Measurements from ENCODE around the gene CALM3. TPM values are rescaled to one million over a fixed set of nuclear protein-coding genes. Genes with fewer than 3 reads are reported as not detected.

Gene CALM3
- total and polyA plus RNA-seq, 4 donors, result 219 to 1,593 (median 943) TPM

DNA sequence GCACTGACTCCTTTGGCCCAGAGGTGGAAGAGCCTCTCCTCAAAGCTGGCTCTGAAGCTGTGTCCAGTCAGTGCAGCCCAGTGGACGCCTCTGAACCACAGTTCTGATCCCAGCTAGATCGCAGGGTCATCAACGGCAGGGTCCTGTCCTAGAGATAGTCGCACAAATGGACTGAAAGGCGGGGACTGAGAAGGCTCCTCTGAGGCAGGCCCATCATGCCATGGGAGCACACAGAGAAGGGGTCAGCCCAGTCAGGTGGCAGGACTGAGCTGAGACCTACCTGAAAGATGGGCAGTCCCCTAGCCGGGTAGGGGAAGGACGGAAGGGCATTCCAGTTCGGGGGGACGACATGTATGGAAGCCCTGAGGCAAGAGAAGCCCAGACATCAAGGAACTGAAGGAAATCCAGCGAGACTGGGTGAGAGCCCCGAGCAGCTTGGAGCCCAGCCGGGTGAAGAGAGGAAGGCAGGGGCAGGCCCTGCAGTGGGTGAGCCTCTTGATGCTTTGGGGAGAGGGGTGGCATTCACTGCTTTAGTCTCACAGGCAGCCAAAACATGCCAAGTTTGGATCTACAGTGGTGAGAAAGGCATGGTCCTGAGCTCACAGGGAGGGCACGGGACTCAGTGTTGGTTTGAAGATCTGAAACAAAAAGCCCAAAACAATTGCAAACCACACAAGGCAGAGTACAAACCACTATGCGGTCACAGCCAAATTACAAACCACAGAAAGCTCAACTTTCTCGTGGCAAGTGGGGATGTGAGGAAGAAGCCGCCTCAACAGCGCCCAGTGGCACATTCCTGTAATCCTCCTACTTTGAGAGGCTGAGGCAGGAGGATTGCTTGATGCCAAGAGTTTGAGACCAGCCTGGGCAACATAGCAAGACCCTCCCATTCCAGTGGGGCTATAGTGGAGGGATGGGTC is 10.0 kb downstream of the CALM3 start:
- Histone ChIP-seq H3K27me3 (ENCODE audit: control insufficient read depth, insufficient read depth, low read length) (no peaks in the 10 kb centered on the region), H3K9me3 (ENCODE audit: control insufficient read depth, insufficient read depth, low read length) (no peaks in the 10 kb centered on the region), H3K27ac (ENCODE audit: low read depth, low read length) (no peak overlapping the region), H3K4me3 (ENCODE audit: low read depth, low read length) (no peak overlapping the region), H3K4me1 (ENCODE audit: control insufficient read depth, insufficient read depth, low read length) (peaks cover 28% of the 10 kb centered on the region), H3K36me3 (ENCODE audit: control insufficient read depth, insufficient read depth, low read length) (peaks cover 55% of the 10 kb centered on the region)
- no peak for DNase-seq (ENCODE audit: low read depth in 4 of 6, low spot score in 6 of 6)
- WGBS (ENCODE audit: insufficient coverage), result 84% methylated on average over 12 of the region's 17 CpGs

DNA sequence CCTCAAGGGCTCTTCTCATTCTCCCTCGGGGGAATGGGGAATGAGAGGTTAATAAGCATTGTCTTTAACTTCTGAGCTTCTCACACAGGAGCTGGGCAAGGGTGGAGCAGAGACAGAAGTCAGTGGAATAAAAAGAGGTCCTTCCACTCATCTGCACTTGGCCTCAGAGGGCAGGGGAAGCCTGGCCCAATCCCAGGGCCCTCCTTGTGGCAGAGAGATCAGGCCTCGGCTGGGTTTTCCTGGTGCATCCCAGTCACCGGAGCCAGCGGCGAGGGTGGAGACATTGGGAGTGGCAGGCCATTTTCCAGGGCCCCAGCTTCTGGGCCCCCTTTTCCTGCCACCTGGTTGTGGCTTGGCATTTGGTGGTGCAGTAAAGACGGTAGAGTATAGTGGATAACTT is 10.6 kb downstream of the CALM3 start:
- no peak overlapping the region for H3K4me3 ChIP-seq (ENCODE audit: low read depth, low read length)
- no peaks in the 10 kb centered on the region for H3K9me3 ChIP-seq (ENCODE audit: control insufficient read depth, insufficient read depth, low read length)
- H3K4me1 ChIP-seq (ENCODE audit: control insufficient read depth, insufficient read depth, low read length), result peaks cover 27% of the 10 kb centered on the region
- 84% methylated on average over 5 of the region's 6 CpGs for WGBS (ENCODE audit: insufficient coverage)
- H3K27me3 ChIP-seq (ENCODE audit: control insufficient read depth, insufficient read depth, low read length), result no peaks in the 10 kb centered on the region
- no peak overlapping the region for H3K27ac ChIP-seq (ENCODE audit: low read depth, low read length)
- no peak for DNase-seq (ENCODE audit: low read depth in 4 of 6, low spot score in 6 of 6)
- peaks cover 48% of the 10 kb centered on the region for H3K36me3 ChIP-seq (ENCODE audit: control insufficient read depth, insufficient read depth, low read length)

DNA sequence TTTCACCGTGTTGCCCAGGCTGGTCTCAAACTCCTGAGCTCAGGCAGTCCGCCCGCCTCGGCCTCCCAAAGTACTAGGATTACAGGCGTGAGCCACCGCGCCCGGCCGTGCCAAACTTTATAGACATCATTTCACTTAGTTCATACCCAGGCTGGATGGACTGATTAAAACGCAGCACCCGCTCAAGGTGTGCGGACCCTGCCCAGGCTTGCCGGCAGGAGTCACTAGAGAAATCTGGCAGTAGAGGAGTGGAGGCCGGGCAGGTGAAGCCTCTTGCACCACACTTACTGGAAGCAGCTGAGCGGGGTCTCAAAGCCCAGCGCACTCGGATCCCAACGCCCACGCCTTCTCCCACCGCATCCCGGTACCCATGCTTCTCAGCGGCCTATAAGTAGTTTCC is 12.4 kb downstream of the CALM3 start:
- Histone ChIP-seq H3K36me3 (ENCODE audit: control insufficient read depth, insufficient read depth, low read length) (peaks cover 31% of the 10 kb centered on the region), H3K9me3 (ENCODE audit: control insufficient read depth, insufficient read depth, low read length) (no peaks in the 10 kb centered on the region), H3K27ac (ENCODE audit: low read depth, low read length) (no peak overlapping the region), H3K4me3 (ENCODE audit: low read depth, low read length) (no peak overlapping the region), H3K4me1 (ENCODE audit: control insufficient read depth, insufficient read depth, low read length) (peaks cover 26% of the 10 kb centered on the region), H3K27me3 (ENCODE audit: control insufficient read depth, insufficient read depth, low read length) (no peaks in the 10 kb centered on the region)
- DNase-seq (ENCODE audit: low read depth in 4 of 6, low spot score in 6 of 6), result no peak
- 76% methylated on average over 16 of the region's 22 CpGs for WGBS (ENCODE audit: insufficient coverage)

DNA sequence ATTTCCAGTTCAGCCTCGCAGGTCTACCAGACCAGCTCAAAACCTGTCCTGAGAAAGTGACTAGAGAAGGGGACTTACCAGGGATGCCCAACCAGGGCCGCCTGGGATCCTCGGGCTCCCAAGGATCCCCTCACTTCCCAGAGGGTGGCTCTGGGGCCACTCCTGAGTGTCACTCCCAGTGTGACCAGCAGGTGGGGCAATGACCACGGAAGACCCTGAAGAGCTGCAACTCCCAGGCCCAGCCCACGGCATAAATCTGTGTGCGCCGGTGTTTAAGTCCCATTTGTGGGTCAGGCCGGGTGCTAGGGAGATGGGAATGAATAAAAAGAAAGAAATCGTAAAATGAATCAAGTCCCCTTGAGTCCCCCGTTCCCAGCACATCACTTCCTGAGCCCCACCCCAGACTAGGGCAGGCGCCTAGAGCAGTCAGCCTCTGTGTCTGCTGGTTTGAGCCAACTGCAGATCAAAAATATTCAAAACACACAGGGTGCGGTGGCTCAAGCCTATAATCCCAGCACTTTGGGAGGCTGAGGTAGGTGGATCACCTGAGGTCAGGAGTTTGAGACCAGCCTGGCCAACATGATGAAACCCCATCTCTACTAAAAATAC is 13.1 kb downstream of the CALM3 start:
- no peak overlapping the region for H3K4me3 ChIP-seq (ENCODE audit: low read depth, low read length)
- H3K27ac ChIP-seq (ENCODE audit: low read depth, low read length), result no peak overlapping the region
- DNase-seq (ENCODE audit: low read depth in 4 of 6, low spot score in 6 of 6), result peak in 3 of 6 donors; percentile 71 to 93 (median 90)
- no peaks in the 10 kb centered on the region for H3K9me3 ChIP-seq (ENCODE audit: control insufficient read depth, insufficient read depth, low read length)
- H3K36me3 ChIP-seq (ENCODE audit: control insufficient read depth, insufficient read depth, low read length), result peaks cover 24% of the 10 kb centered on the region
- H3K27me3 ChIP-seq (ENCODE audit: control insufficient read depth, insufficient read depth, low read length), result no peaks in the 10 kb centered on the region
- 5% methylated on average over 4 of the region's 12 CpGs for WGBS (ENCODE audit: insufficient coverage)
- H3K4me1 ChIP-seq (ENCODE audit: control insufficient read depth, insufficient read depth, low read length), result peaks cover 26% of the 10 kb centered on the region

DNA sequence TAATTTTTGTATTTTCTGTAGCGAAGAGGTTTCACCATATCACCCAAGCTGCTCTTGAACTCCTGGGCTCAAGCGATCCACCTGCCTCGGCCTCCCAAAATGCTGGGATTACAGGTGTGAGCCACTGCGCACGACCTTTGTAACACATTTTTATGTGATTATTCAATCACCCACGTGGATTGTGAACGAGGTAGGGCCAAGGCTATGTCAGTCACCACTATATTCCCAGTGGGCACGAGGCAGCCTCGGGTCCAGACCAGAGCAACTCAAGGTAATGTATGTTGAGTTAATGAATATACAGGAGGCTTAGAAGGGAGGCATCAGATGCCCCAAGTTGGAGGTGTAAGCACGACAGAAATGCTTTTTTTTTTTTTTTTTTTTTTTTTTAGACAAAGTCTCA is 14.8 kb downstream of the CALM3 start:
- WGBS (ENCODE audit: insufficient coverage), result 100% methylated on average over 3 of the region's 10 CpGs

DNA sequence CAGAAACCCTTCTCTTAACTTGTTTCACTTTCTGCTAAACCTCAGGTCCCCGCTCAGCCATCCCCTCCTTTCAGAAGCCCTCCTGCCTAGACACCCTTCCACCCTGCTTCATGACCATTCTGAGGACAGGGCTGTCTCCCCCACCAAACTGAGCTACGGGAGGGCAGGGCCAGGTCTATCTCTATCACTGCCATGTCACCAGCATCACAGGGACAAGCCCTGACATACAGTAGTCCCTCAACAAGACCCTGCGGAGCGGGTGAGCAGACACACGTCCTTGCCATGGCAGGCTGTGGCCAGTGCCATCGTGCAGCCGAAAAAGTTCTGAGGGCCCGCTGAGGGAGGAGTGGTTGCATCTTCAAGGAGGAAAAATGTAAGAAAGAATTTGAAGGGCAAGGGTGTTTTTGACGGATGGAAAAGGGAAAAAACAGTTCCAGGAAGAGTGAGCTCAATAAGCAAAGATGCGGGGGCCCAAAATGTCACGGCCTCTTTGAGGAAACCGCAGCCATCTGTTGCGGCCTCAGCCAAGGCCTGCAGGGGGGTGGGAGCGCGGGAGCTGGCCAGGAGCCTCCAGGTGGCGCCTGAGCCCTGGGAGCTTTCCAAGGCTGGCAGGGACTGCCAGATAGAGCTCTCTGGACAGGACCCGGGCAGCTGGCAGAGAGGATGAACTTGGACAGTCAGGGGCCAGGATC is 15.6 kb downstream of the CALM3 start:
- Histone ChIP-seq H3K27me3 (ENCODE audit: control insufficient read depth, insufficient read depth, low read length) (no peaks in the 10 kb centered on the region), H3K9me3 (ENCODE audit: control insufficient read depth, insufficient read depth, low read length) (no peaks in the 10 kb centered on the region), H3K4me1 (ENCODE audit: control insufficient read depth, insufficient read depth, low read length) (peaks cover 43% of the 10 kb centered on the region), H3K4me3 (ENCODE audit: low read depth, low read length) (no peak overlapping the region), H3K27ac (ENCODE audit: low read depth, low read length) (no peak overlapping the region), H3K36me3 (ENCODE audit: control insufficient read depth, insufficient read depth, low read length) (peaks cover 2% of the 10 kb centered on the region)
- WGBS (ENCODE audit: insufficient coverage), result 37% methylated on average over 17 of the region's 17 CpGs
- DNase-seq (ENCODE audit: low read depth in 4 of 6, low spot score in 6 of 6), result peak in 2 of 6 donors; percentile 64 to 65

More for the DNA sequence above, 14.8 kb downstream of the CALM3 start:
- no peak for DNase-seq (ENCODE audit: low read depth in 4 of 6, low spot score in 6 of 6)
- no peaks in the 10 kb centered on the region for H3K9me3 ChIP-seq (ENCODE audit: control insufficient read depth, insufficient read depth, low read length)
- no peak overlapping the region for H3K4me3 ChIP-seq (ENCODE audit: low read depth, low read length)
- H3K4me1 ChIP-seq (ENCODE audit: control insufficient read depth, insufficient read depth, low read length), result peaks cover 36% of the 10 kb centered on the region
- H3K27ac ChIP-seq (ENCODE audit: low read depth, low read length), result no peak overlapping the region
- H3K36me3 ChIP-seq (ENCODE audit: control insufficient read depth, insufficient read depth, low read length), result peaks cover 7% of the 10 kb centered on the region
- H3K27me3 ChIP-seq (ENCODE audit: control insufficient read depth, insufficient read depth, low read length), result no peaks in the 10 kb centered on the region

DNA sequence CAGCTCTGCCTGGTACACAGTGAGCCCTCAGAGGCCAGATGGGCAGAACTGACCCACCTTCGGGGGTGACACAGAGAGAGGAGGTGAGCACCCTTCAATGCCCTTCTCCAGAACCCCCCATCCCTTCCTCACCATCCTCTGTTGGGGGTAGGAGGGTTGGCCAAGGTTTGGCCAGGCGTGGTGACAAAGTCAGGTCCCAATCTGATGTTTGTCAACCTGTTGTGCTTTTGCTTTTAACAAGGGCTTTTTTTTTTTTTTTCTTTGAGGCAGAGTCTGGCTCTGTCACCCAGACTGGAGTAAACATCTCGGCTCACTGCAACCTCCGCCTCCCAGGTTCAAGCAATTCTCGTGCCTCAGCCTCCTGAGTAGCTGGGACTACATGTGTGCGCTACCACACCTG is 16.5 kb downstream of the CALM3 start:
- no peaks in the 10 kb centered on the region for H3K27me3 ChIP-seq (ENCODE audit: control insufficient read depth, insufficient read depth, low read length)
- no peak overlapping the region for H3K4me3 ChIP-seq (ENCODE audit: low read depth, low read length)
- no peaks in the 10 kb centered on the region for H3K36me3 ChIP-seq (ENCODE audit: control insufficient read depth, insufficient read depth, low read length)
- no peaks in the 10 kb centered on the region for H3K9me3 ChIP-seq (ENCODE audit: control insufficient read depth, insufficient read depth, low read length)
- peaks cover 43% of the 10 kb centered on the region for H3K4me1 ChIP-seq (ENCODE audit: control insufficient read depth, insufficient read depth, low read length)
- no peak overlapping the region for H3K27ac ChIP-seq (ENCODE audit: low read depth, low read length)
- 74% methylated on average over 3 of the region's 6 CpGs for WGBS (ENCODE audit: insufficient coverage)
- DNase-seq (ENCODE audit: low read depth in 4 of 6, low spot score in 6 of 6), result no peak

DNA sequence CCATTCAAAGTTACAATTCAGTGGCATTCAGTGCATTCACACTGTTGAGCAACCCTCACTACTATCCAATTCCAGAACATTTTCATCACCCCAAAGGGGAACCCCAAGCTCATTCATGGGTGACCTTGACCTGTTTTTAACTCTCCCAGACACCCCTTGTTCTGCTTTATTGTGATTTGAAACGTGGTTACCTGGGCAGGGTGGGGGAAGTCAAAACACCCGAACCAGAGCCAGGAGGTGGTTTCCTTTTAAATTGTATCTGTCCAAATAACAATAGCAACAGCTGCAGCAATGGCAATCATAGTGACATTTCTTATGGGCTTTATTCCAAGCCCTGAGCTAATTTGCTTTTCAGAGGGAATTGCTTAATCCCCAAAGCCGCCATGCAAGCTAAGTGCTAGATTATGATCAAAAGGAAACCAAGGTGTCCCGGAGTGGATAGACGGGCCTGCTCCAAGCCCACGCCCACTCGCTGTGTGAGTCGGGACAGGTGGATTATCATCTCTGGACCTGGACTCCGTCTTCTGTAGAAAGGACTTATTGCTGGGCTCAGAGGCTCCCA is 17.6 kb downstream of the CALM3 start:
- H3K27ac ChIP-seq (ENCODE audit: low read depth, low read length), result no peak overlapping the region
- no peak for DNase-seq (ENCODE audit: low read depth in 4 of 6, low spot score in 6 of 6)
- H3K4me3 ChIP-seq (ENCODE audit: low read depth, low read length), result no peak overlapping the region
- no peaks in the 10 kb centered on the region for H3K36me3 ChIP-seq (ENCODE audit: control insufficient read depth, insufficient read depth, low read length)
- 80% methylated on average over 6 of the region's 9 CpGs for WGBS (ENCODE audit: insufficient coverage)
- H3K9me3 ChIP-seq (ENCODE audit: control insufficient read depth, insufficient read depth, low read length), result no peaks in the 10 kb centered on the region
- no peaks in the 10 kb centered on the region for H3K27me3 ChIP-seq (ENCODE audit: control insufficient read depth, insufficient read depth, low read length)
- peaks cover 42% of the 10 kb centered on the region for H3K4me1 ChIP-seq (ENCODE audit: control insufficient read depth, insufficient read depth, low read length)

DNA sequence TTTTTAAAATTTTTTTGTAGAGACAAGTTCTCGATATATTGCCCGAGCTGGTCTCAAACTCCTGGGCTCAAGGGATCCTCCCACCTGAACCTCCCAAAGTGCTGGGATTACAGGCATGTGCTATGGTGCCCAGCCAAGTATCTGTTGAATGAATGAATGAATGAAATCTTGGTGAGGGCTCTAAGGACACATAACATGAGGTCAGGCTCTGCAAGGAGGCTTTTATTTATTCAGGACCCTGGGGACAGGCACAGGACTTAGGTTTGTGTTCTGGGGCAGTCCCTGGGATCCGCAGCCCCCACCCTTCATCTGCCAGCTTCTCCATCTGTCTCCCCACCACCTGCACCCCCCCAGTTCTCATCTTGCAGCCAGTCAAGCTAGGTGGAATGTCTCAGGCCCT is 19.1 kb downstream of the CALM3 start:
- Histone ChIP-seq H3K27ac (ENCODE audit: low read depth, low read length) (peak overlapping the region; percentile 57), H3K4me1 (ENCODE audit: control insufficient read depth, insufficient read depth, low read length) (peaks cover 39% of the 10 kb centered on the region)
- WGBS (ENCODE audit: insufficient coverage), result 100% methylated on average over 3 of the region's 3 CpGs

More for the DNA sequence above, 19.1 kb downstream of the CALM3 start:
- Histone ChIP-seq H3K36me3 (ENCODE audit: control insufficient read depth, insufficient read depth, low read length) (no peaks in the 10 kb centered on the region), H3K4me3 (ENCODE audit: low read depth, low read length) (no peak overlapping the region), H3K27me3 (ENCODE audit: control insufficient read depth, insufficient read depth, low read length) (no peaks in the 10 kb centered on the region), H3K9me3 (ENCODE audit: control insufficient read depth, insufficient read depth, low read length) (no peaks in the 10 kb centered on the region)
- DNase-seq (ENCODE audit: low read depth in 4 of 6, low spot score in 6 of 6), result no peak
